GM19099 (cell line): Measurements from ENCODE around the gene GSAP.

ENCODE experiments used
- POLR2A ChIP-seq: IDR thresholded peaks from 3 replicates; pipeline ENCODE4 v1.6.1; 2011; ENCODE audit warnings: low read depth; ENCODE audit not compliant: insufficient read length; ENCODE audit errors: extremely low read depth

The GSAP gene

GRCh38 chr7:77329466-77330168, 86.5 kb downstream of the GSAP start:
- no peak for TF ChIP-seq POLR2A

- no peak for TF ChIP-seq POLR2A
Measured at GRCh38 chr7:77328669-77329068, 87.5 kb downstream of the GSAP start.

- TF ChIP-seq POLR2A = no peak
Measured at GRCh38 chr7:77327932-77328628, 88.1 kb downstream of the GSAP start.

- no peak for TF ChIP-seq POLR2A
Measured at GRCh38 chr7:77327067-77327931, 88.8 kb downstream of the GSAP start.

GRCh38 chr7:77326131-77326530, 90.0 kb downstream of the GSAP start:
- TF ChIP-seq POLR2A = no peak

- TF ChIP-seq POLR2A = no peak
Measured at GRCh38 chr7:77321300-77321699, 94.8 kb downstream of the GSAP start.

- TF ChIP-seq POLR2A = no peak
Measured at GRCh38 chr7:77320714-77321113, 95.4 kb downstream of the GSAP start.

GRCh38 chr7:77320137-77320536, 96.0 kb downstream of the GSAP start:
- no peak for TF ChIP-seq POLR2A

- no peak for TF ChIP-seq POLR2A
Measured at GRCh38 chr7:77318019-77318418, 98.1 kb downstream of the GSAP start.

GRCh38 chr7:77316219-77316978, 99.8 kb downstream of the GSAP start:
- TF ChIP-seq POLR2A = no peak

- no peak for TF ChIP-seq POLR2A
Measured at GRCh38 chr7:77315182-77315591, 101.0 kb downstream of the GSAP start.

GRCh38 chr7:77313876-77314480, 102.2 kb downstream of the GSAP start:
- TF ChIP-seq POLR2A = no peak

- TF ChIP-seq POLR2A = no peak
Measured at GRCh38 chr7:77313085-77313484, 103.1 kb downstream of the GSAP start.

- TF ChIP-seq POLR2A = no peak
Measured at GRCh38 chr7:77310982-77311381, 105.2 kb downstream of the GSAP start.
